Measurements from ENCODE around the gene TRIM16.
"Not testable (repeated sequence)": the region's sequence is repeated elsewhere in the genome, so short reads cannot be mapped to it uniquely, and the experiment has no call there.

GRCh38 chr17:15642014-15642413 is 42.1 kb downstream of the TRIM16 start:
- not testable (repeated sequence) for TF ChIP-seq CTCF (IDR thresholded peaks at IDR 0.05); ZFX (IDR thresholded peaks at IDR 0.05; ENCODE audit: borderline replicate concordance)
